Central memory CD8-positive, alpha-beta T cell (primary cell): Measurements from ENCODE around the gene THBS1.

Experiments
- ATAC-seq: fragments of 150-1000 bp; cut with Tn5 transposase; replicated peaks from 2 replicates; pipeline ENCODE4 v1.10.0; 2022; ENCODE audit warnings: mild to moderate bottlenecking, moderate FRiP score, moderate number of reproducible peaks; ENCODE audit not compliant: poor library complexity, severe bottlenecking; ENCODE audit errors: extremely low read depth
- DNase-seq, 2 donors: peaks; one replicate each; pipeline ENCODE4 v3.0.0; 2021; ENCODE audit warnings: low spot score in 2 of 2
- H3K27ac Mint-ChIP-seq: one replicate; pipeline ENCODE4 v1.8.0; 2022; ENCODE audit warnings: low read depth, mild to moderate bottlenecking, moderate library complexity, mixed read lengths
- H3K27me3 Mint-ChIP-seq: one replicate; pipeline ENCODE4 v1.8.0; 2022; ENCODE audit warnings: mixed read lengths
- H3K36me3 Mint-ChIP-seq: one replicate; pipeline ENCODE4 v1.8.0; 2022; ENCODE audit warnings: mild to moderate bottlenecking, moderate library complexity, mixed read lengths; ENCODE audit not compliant: insufficient read depth
- H3K4me1 Mint-ChIP-seq: one replicate; pipeline ENCODE4 v1.8.0; 2022; ENCODE audit warnings: mixed read lengths
- H3K4me3 Mint-ChIP-seq: one replicate; pipeline ENCODE4 v1.8.0; 2022; ENCODE audit warnings: mild to moderate bottlenecking, moderate library complexity, mixed read lengths
- H3K9me3 Mint-ChIP-seq: one replicate; pipeline ENCODE4 v1.8.0; 2022; ENCODE audit warnings: mixed read lengths

The THBS1 gene

DNA sequence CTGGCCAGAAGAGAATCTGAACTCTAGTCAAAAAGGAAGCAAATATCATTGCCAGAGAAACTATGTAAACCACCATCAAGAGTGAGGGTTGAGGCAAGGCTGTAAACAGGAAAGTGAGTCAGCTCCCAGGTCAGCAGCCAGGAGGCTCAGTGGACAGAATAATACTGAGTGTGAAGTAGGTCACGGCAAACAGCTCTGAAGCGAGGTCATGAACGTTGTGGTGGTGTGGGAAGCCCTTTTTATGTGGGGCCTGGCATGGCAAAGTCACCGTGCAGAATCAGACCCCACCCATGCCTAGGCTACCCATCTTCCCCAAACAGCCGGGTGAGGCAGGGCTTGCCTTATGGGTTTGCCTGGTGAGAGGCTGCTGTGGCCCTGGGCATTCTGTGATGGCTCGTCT lies 43.9 kb downstream of the THBS1 start:
- Mint-ChIP-seq H3K9me3 (no peaks in the 10 kb centered on the region), H3K4me3 (peak overlapping the region; percentile 76), H3K36me3 (peaks cover 14% of the 10 kb centered on the region), H3K27ac (peak overlapping the region; percentile 100), H3K27me3 (no peaks in the 10 kb centered on the region), H3K4me1 (peaks cover 81% of the 10 kb centered on the region)
- DNase-seq (peak; percentile 45 to 83), ATAC-seq (peak; percentile 67)

DNA sequence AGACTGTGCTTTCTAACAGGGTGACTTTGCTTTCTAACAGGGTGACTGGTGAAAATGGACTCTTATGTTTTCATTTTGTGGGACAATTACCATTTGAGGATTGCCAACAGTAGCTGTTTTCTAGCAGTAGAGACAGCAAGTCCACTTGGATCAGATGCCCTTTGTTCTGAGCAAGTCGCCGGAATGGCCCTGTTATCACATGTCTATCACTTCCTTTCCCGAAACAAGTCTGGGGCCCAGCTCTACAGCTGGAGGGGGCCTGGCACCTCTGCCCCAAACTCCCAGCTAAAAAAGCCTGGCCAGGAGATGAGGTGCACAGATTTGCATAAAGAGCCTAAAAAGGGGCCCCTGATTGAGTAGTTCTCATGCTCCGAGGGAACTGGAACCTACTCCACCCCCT lies 44.6 kb downstream of the THBS1 start:
- peak overlapping the region; percentile 76 for H3K4me3 Mint-ChIP-seq
- no peaks in the 10 kb centered on the region for H3K9me3 Mint-ChIP-seq
- peaks cover 14% of the 10 kb centered on the region for H3K36me3 Mint-ChIP-seq
- peaks cover 87% of the 10 kb centered on the region for H3K4me1 Mint-ChIP-seq
- DNase-seq (no peak), ATAC-seq (no peak)
- no peaks in the 10 kb centered on the region for H3K27me3 Mint-ChIP-seq
- H3K27ac Mint-ChIP-seq: peak overlapping the region; percentile 100

DNA sequence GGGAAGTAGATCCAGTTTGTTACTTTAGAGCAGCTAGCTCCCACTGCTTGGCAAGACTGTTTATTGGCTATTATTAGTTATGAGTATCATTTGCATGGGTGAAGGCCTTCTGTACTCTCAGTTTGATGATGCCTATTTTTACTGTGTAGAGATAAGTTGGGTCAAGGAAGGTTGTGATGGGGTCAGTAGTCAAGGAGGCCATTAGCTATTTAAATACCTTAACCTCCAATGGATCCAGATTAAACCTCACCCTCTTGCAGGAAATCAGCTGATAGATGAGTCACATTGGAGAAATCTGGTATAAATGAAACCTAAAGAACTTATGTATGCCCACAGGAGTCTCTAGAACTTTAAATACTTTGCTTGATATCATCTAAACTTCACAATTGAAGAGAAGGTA lies 45.0 kb downstream of the THBS1 start:
- H3K27me3 Mint-ChIP-seq: no peaks in the 10 kb centered on the region
- no peaks in the 10 kb centered on the region for H3K9me3 Mint-ChIP-seq
- peaks cover 91% of the 10 kb centered on the region for H3K4me1 Mint-ChIP-seq
- ATAC-seq (no peak), DNase-seq (no peak)
- H3K27ac Mint-ChIP-seq: peak overlapping the region; percentile 100
- H3K36me3 Mint-ChIP-seq: peaks cover 14% of the 10 kb centered on the region
- H3K4me3 Mint-ChIP-seq: peak overlapping the region; percentile 76

DNA sequence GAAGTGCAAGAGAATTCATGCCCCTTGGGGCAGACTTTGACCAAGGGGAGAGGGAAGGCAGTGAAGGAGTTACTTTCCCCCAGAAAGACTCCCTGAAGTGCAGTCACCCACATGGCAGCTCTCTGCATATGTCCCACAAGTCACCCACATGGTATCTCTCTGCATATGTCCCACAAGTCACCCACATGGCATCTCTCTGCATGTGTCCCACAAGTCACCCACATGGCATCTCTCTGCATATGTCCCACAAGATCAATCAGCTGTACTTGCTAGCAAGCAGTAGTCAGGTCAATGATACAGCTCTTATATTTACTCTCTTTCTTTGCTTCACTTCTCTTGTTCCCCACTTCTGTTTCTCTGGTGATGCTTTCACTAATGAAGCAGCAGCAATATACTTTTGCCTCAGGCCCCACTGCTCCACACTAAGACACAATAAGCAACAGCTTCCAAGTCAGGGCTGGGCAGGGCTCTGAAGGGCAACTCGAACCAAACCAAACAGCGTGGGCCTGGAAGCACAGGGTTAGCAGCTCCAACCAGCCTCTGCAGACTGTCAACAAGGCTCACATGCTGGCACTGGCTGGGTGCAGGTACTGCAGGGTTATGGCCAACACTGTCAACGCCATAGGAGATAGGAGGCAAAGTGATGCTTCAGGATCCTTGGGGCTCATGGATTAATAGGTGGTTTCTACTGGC lies 46.7 kb downstream of the THBS1 start:
- Mint-ChIP-seq H3K9me3 (no peaks in the 10 kb centered on the region), H3K36me3 (peaks cover 14% of the 10 kb centered on the region), H3K4me1 (peaks cover 86% of the 10 kb centered on the region), H3K4me3 (peak overlapping the region; percentile 49), H3K27ac (peak overlapping the region; percentile 100), H3K27me3 (no peaks in the 10 kb centered on the region)
- DNase-seq (no peak), ATAC-seq (no peak)

DNA sequence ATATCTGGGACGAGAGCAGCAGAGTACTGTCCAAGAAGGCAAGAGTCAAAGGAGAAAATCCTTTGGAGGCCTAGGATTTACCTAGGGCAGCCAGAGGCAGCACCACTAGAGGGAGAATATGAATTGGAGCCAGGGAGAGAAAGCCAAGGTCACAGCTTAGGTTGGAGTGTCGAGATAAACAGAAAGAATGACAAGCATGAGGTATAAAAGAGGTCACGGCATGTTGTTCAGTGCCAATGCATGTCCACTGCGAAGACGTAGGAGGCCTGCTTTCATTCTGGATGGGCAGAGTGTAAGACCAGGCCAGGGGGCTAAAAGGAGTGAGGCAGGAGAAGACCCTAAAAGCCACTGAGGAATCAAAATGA lies 47.2 kb downstream of the THBS1 start:
- ATAC-seq (no peak), DNase-seq (no peak)
- no peaks in the 10 kb centered on the region for H3K27me3 Mint-ChIP-seq
- peaks cover 14% of the 10 kb centered on the region for H3K36me3 Mint-ChIP-seq
- peaks cover 81% of the 10 kb centered on the region for H3K4me1 Mint-ChIP-seq
- no peaks in the 10 kb centered on the region for H3K9me3 Mint-ChIP-seq
- peak overlapping the region; percentile 100 for H3K27ac Mint-ChIP-seq
- peak overlapping the region; percentile 49 for H3K4me3 Mint-ChIP-seq

DNA sequence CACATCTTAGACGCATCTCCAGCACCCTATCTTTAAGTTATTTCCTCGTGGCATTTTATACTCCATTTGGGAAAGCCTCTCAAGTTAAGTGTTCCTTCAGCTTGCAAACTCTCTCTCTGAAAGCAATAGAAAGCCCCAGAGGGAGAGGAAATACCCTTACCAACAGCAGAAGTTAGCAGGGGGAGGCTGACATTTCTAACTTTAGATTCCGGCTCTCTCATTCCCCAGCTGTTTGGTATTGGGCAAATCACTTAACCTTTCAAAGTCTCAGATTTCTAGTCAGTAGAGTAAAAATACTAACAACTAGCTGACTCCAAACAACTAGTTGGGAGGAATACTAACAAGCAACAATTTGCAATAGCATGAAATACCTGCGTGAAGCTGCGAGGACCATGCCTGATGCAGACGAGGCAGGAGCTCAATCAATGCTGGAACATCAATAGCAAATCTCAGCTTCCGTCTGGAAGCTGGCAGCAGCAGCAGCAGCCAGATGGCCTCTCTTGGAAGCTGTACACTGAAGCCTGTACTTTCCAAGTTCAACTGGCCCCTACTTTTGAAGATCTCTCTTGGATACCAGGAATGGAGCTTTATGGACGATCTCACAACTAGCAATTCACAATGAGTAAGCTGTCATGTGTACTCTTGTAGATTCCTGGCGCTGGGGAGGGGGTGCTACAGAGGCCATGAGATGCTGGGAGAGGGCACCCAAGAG lies 47.8 kb downstream of the THBS1 start:
- ATAC-seq: no peak
- no peaks in the 10 kb centered on the region for H3K27me3 Mint-ChIP-seq
- peak overlapping the region; percentile 100 for H3K27ac Mint-ChIP-seq
- peak overlapping the region; percentile 54 for H3K4me3 Mint-ChIP-seq
- H3K9me3 Mint-ChIP-seq: no peaks in the 10 kb centered on the region
- DNase-seq: no peak
- peaks cover 11% of the 10 kb centered on the region for H3K36me3 Mint-ChIP-seq
- H3K4me1 Mint-ChIP-seq: peaks cover 75% of the 10 kb centered on the region

DNA sequence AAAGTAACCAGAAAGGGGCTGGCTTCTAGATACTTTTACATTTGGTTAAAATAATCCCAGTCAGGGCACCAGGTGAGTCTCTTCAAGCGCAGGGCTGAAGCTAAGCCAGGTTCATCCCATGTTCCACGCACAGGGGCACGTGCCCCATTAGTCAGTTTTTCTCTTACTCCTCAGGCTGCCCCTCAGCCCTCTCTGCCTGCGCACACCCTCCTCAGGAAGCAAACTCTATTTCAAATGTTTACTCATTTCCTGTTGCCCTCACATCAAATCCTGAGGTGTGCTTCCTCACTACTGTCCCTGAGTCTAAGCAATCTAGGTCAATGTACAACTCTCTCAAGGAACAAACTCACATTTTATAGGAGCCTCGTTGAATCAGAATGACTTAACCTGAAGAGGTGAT lies 48.5 kb downstream of the THBS1 start:
- Mint-ChIP-seq H3K9me3 (no peaks in the 10 kb centered on the region), H3K36me3 (peaks cover 10% of the 10 kb centered on the region), H3K4me3 (peak overlapping the region; percentile 54), H3K27me3 (no peaks in the 10 kb centered on the region), H3K4me1 (peaks cover 69% of the 10 kb centered on the region), H3K27ac (peak overlapping the region; percentile 100)
- ATAC-seq: peak; percentile 61
- DNase-seq: peak; percentile 33 to 61

DNA sequence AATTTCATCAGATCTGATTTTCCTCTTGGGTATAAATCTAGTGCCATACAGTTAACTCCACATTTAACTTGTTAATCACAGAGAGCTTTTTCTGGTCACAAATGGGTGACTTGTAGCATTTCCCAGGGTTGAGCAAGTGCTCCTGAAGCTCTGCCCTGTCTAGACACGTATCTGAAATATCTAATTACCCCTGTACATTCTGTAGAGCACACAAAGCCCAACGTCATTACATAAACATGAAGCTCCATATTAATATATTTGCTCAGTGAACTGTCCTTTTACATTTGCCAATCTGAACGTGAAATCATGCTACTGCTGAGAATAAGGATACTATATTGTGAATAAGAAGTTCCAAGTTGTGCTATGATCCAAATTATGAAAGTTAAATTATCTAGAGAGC lies 49.0 kb downstream of the THBS1 start:
- Mint-ChIP-seq H3K36me3 (peaks cover 5% of the 10 kb centered on the region), H3K4me1 (peaks cover 64% of the 10 kb centered on the region), H3K27me3 (no peaks in the 10 kb centered on the region), H3K27ac (peak overlapping the region; percentile 100), H3K9me3 (no peaks in the 10 kb centered on the region), H3K4me3 (peak overlapping the region; percentile 54)
- ATAC-seq (no peak), DNase-seq (no peak)

DNA sequence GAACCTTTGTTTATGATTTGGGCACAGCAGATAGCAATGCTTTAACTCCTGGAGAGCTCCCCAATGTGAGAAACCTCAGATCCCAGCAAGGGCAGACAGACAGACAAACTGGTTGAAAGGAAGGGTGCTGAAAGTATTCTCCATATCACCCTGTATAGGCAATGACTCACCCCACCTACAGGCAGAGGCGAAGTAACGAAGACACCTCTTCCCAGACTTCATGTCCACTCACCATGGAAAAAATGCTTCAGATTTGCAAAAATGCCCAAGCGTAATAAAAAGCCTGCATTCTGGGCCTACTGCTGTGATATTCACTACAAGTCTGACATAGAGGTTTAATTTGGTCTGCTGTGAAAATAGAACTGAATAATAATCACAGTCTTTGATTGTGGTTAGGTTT lies 50.5 kb downstream of the THBS1 start:
- Mint-ChIP-seq H3K4me1 (peaks cover 50% of the 10 kb centered on the region), H3K27ac (peak overlapping the region; percentile 76), H3K4me3 (peak overlapping the region; percentile 8), H3K36me3 (peaks cover 2% of the 10 kb centered on the region), H3K9me3 (no peaks in the 10 kb centered on the region), H3K27me3 (no peaks in the 10 kb centered on the region)
- DNase-seq: no peak
- no peak for ATAC-seq

DNA sequence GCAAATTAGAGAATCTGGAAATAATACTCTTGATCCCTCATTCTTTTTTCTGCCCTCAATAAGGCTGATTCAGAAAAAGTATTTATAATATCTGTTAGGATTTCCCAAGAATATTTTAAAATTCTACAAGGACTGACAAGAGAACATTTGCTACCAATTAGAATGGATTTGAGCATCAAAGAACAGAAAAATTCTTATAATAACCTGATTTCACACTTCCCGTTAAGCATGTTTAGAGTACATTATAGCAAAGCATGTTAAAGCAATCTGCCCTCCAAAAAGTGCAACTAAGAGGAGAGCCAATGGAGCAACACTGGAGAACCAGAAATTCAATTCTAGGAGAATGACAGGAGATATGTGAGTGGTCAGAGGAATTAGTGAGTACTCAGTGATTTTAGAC lies 57.2 kb downstream of the THBS1 start:
- Mint-ChIP-seq H3K4me3 (no peak overlapping the region), H3K27ac (no peak overlapping the region), H3K9me3 (no peaks in the 10 kb centered on the region), H3K27me3 (no peaks in the 10 kb centered on the region), H3K4me1 (peaks cover 22% of the 10 kb centered on the region), H3K36me3 (no peaks in the 10 kb centered on the region)
- DNase-seq: no peak
- no peak for ATAC-seq

DNA sequence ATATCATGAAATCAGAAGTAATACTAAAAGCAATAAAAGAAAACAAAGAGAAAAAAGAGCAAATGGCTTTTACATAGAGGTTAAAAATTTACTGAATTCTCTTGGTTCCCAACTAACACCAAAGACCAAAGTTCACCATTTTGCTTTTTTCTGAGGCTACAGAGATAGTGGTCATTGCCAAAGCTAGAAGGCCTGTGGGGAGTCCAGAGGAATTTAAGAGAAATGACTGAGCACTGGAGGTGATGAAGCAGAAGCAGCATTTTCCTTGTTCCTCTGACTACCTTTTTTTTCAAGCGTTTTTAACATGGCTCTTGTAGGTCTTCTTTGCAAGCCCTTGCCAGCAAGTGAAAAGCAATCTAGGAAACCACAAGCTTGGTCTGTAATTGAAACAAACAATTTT lies 58.2 kb downstream of the THBS1 start:
- Mint-ChIP-seq H3K9me3 (no peaks in the 10 kb centered on the region), H3K4me1 (peaks cover 22% of the 10 kb centered on the region), H3K27ac (no peak overlapping the region), H3K36me3 (no peaks in the 10 kb centered on the region), H3K4me3 (no peak overlapping the region), H3K27me3 (no peaks in the 10 kb centered on the region)
- ATAC-seq: no peak
- no peak for DNase-seq

DNA sequence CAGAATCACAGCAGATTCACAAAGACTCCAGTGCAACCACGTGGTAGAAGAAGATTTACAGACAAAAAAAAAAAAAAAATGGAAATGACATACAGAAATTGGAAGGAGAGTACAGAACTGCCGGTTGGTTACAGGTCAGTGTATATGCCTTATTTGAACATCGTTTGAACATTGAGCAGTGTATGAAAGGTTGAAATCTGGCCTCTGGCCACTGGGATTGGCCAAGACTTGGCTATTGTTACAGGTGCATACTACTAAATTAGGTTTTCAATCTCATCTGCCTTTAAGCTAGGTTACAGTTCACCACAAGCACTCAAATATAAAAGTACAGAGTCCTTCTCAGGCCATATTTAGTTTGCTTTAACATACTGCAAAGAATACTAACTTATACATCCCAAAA lies 59.8 kb downstream of the THBS1 start:
- Mint-ChIP-seq H3K4me3 (peak overlapping the region; percentile 41), H3K36me3 (no peaks in the 10 kb centered on the region), H3K4me1 (peaks cover 22% of the 10 kb centered on the region), H3K27ac (peak overlapping the region; percentile 92), H3K27me3 (no peaks in the 10 kb centered on the region), H3K9me3 (no peaks in the 10 kb centered on the region)
- ATAC-seq (no peak), DNase-seq (no peak)

DNA sequence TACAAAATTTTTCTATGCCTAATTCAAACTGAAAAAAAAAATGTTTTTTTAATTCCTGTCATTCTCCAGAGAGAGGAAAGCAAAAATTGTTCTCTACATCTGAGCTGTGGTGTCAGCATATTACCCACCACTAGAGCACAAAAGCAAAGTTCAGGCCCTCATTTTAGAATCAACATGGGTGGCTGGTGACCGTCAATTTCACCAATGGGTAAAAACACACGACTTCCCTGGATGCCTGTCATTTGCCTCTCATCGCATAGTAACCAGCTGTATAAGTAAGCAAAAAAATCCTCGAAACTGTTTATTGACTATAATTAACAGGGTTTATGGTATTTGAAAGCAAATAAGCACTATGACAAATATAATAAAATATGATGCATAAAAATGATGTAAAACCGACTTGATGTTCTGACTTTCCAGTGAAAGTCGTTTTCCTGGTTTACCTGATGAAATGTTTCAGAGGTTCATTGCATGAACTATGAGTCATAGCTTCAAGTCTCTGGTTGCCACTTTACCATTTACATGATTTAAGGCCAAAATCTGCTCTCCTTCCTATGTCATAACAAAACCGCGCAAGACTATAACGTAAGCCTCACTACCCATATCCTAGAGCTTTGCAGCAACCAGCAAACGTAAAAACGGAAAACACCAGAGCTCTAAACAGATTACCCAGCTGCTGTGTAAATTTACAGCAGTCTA lies 60.5 kb downstream of the THBS1 start:
- Mint-ChIP-seq H3K27me3 (no peaks in the 10 kb centered on the region), H3K9me3 (no peaks in the 10 kb centered on the region), H3K4me3 (peak overlapping the region; percentile 33), H3K4me1 (peaks cover 22% of the 10 kb centered on the region), H3K36me3 (no peaks in the 10 kb centered on the region), H3K27ac (peak overlapping the region; percentile 92)
- ATAC-seq (peak; percentile 94), DNase-seq (peak in 1 of 2 donors; percentile 41)
